ENCODE results near the gene MTHFD1L. TPM values are rescaled to one million over a fixed set of nuclear protein-coding genes. Genes with fewer than 3 reads are reported as not detected.

The MTHFD1L gene
- total RNA-seq, 1 donor from 2014 or later: 3.1 TPM

GRCh38 chr6:151073146-151073545 is 207.6 kb downstream of the MTHFD1L start:
- Histone ChIP-seq H3K27me3 (ENCODE audit: low read depth) (no peaks in the 10 kb centered on the region), H3K9me3 (replicated peaks) (peaks cover 30% of the 10 kb centered on the region), H3K36me3 (no peaks in the 10 kb centered on the region), H3K4me1 (peaks cover 22% of the 10 kb centered on the region), H3K4me3 (no peak overlapping the region), H3K27ac (replicated peaks) (no peak overlapping the region)
- intact Hi-C loops (cut with micrococcal nuclease): no loop called here
- TF ChIP-seq, protein P1, sequence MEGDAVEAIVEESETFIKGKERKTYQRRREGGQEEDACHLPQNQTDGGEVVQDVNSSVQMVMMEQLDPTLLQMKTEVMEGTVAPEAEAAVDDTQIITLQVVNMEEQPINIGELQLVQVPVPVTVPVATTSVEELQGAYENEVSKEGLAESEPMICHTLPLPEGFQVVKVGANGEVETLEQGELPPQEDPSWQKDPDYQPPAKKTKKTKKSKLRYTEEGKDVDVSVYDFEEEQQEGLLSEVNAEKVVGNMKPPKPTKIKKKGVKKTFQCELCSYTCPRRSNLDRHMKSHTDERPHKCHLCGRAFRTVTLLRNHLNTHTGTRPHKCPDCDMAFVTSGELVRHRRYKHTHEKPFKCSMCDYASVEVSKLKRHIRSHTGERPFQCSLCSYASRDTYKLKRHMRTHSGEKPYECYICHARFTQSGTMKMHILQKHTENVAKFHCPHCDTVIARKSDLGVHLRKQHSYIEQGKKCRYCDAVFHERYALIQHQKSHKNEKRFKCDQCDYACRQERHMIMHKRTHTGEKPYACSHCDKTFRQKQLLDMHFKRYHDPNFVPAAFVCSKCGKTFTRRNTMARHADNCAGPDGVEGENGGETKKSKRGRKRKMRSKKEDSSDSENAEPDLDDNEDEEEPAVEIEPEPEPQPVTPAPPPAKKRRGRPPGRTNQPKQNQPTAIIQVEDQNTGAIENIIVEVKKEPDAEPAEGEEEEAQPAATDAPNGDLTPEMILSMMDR (IDR thresholded peaks at IDR 0.05; ENCODE audit: borderline replicate concordance): no peak
- DNase-seq: no peak

DNA sequence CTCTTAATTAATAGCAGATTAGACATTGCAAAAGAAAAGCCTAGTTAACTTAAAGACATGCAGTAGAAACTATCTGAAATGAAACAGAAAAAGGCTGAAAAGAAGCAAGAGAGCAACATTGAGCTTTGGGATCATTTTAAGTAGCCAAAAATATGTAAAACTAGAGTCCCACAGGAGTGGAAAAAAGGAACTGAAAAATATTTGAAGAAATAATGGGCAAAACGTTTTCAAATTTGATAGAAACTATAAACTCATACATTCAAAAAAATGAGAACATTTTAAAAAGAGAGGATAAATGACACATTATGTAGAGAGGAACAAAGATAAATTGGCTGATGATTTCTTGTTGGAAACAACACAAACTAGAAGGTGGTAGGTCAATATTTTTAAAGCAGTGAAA is 208.2 kb downstream of the MTHFD1L start:
- Histone ChIP-seq H3K9me3 (replicated peaks) (peaks cover 32% of the 10 kb centered on the region), H3K27me3 (ENCODE audit: low read depth) (no peaks in the 10 kb centered on the region), H3K36me3 (no peaks in the 10 kb centered on the region), H3K4me3 (no peak overlapping the region), H3K27ac (replicated peaks) (no peak overlapping the region), H3K4me1 (peaks cover 17% of the 10 kb centered on the region)
- TF ChIP-seq, protein P1 (IDR thresholded peaks at IDR 0.05; ENCODE audit: borderline replicate concordance): no peak
- intact Hi-C loops (cut with micrococcal nuclease): no loop called here
- no peak for DNase-seq

DNA sequence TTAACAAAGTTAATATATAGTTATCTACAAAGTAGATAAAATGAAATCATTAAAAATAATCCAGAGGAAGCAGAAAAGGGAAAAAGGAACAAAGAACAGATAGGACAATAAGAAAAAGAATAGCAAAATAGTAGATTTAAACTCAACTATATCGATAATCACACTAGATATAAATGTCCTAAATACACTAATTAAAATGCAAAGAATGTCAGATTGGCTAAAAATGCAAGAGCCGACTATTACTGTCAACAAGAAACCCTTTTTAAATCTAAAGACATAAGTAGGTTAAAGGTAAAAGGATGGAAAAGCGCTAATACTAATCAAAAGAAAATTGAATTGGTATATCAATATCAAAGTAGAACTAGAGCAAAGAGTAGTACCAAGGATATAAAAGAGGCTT is 209.5 kb downstream of the MTHFD1L start:
- intact Hi-C loops (cut with micrococcal nuclease): no loop called here
- DNase-seq: no peak
- no peak overlapping the region for H3K4me3 ChIP-seq
- peaks cover 32% of the 10 kb centered on the region for H3K9me3 ChIP-seq (replicated peaks)
- TF ChIP-seq, protein P1 (IDR thresholded peaks at IDR 0.05; ENCODE audit: borderline replicate concordance): no peak
- H3K27me3 ChIP-seq (ENCODE audit: low read depth): no peaks in the 10 kb centered on the region
- no peaks in the 10 kb centered on the region for H3K36me3 ChIP-seq
- no peak overlapping the region for H3K27ac ChIP-seq (replicated peaks)
- peaks cover 13% of the 10 kb centered on the region for H3K4me1 ChIP-seq

GRCh38 chr6:151075527-151075926 is 210.0 kb downstream of the MTHFD1L start:
- Histone ChIP-seq H3K9me3 (replicated peaks) (peaks cover 32% of the 10 kb centered on the region), H3K27ac (replicated peaks) (no peak overlapping the region), H3K4me3 (no peak overlapping the region), H3K4me1 (peaks cover 11% of the 10 kb centered on the region), H3K36me3 (no peaks in the 10 kb centered on the region), H3K27me3 (ENCODE audit: low read depth) (no peaks in the 10 kb centered on the region)
- intact Hi-C loops (cut with micrococcal nuclease): no loop called here
- DNase-seq: no peak
- TF ChIP-seq, protein P1 (IDR thresholded peaks at IDR 0.05; ENCODE audit: borderline replicate concordance): no peak

- H3K27ac ChIP-seq (replicated peaks): no peak overlapping the region
- TF ChIP-seq, protein P1 (IDR thresholded peaks at IDR 0.05; ENCODE audit: borderline replicate concordance): no peak
- DNase-seq: no peak
- no peaks in the 10 kb centered on the region for H3K36me3 ChIP-seq
- H3K4me1 ChIP-seq: peaks cover 6% of the 10 kb centered on the region
- H3K9me3 ChIP-seq (replicated peaks): peaks cover 32% of the 10 kb centered on the region
- intact Hi-C loops (cut with micrococcal nuclease): no loop called here
- H3K4me3 ChIP-seq: no peak overlapping the region
- no peaks in the 10 kb centered on the region for H3K27me3 ChIP-seq (ENCODE audit: low read depth)
Observed at GRCh38 chr6:151075930-151076555, 210.5 kb downstream of the MTHFD1L start.
